PFSK-1 (cell line): ENCODE data around the gene CREM.

Experiments
- FOXP2 ChIP-seq: optimal IDR thresholded peaks from 2 replicates; pipeline ENCODE3; 2011; ENCODE audit warnings: borderline replicate concordance, control low read depth, inconsistent platforms; ENCODE audit not compliant: insufficient read depth; ENCODE audit errors: extremely low read length, extremely low read depth
- POLR2AphosphoS5 ChIP-seq: IDR thresholded peaks from 2 replicates; pipeline ENCODE4 v1.6.1; 2012; ENCODE audit warnings: low read depth, mild to moderate bottlenecking, control low read depth, low read length, moderate library complexity
- REST ChIP-seq, 2 experiments: IDR thresholded peaks; 2 replicates each; pipeline versions ENCODE4 v1.6.1 to v1.8.0; 2011 to 2012; ENCODE audit warnings: low read depth in 2 of 2, low read length in 2 of 2, control low read depth in 1 of 2, inconsistent platforms in 1 of 2, mild to moderate bottlenecking in 1 of 2, moderate library complexity in 1 of 2; ENCODE audit not compliant: insufficient read depth in 1 of 2
- SIN3A ChIP-seq: IDR thresholded peaks from 2 replicates; pipeline ENCODE4 v1.6.1; 2012; ENCODE audit warnings: mild to moderate bottlenecking, low read length, moderate library complexity, borderline replicate concordance; ENCODE audit not compliant: insufficient read depth
- TAF1 ChIP-seq: IDR thresholded peaks from 2 replicates; pipeline ENCODE4 v1.6.1; 2012; ENCODE audit warnings: low read length, control low read depth, borderline replicate concordance; ENCODE audit not compliant: insufficient read depth

CREM gene

GRCh38 chr10:35212856-35213255 lies 86.2 kb downstream of the CREM start:
- no peak for TF ChIP-seq SIN3A
- no peak for TF ChIP-seq TAF1
- no peak for TF ChIP-seq REST (IDR thresholded peaks at IDR 0.05; ENCODE audit: insufficient read depth in 1 of 2, low read depth in 2 of 2, low read length in 2 of 2)
- TF ChIP-seq POLR2AphosphoS5, result no peak
- no peak for TF ChIP-seq FOXP2

DNA sequence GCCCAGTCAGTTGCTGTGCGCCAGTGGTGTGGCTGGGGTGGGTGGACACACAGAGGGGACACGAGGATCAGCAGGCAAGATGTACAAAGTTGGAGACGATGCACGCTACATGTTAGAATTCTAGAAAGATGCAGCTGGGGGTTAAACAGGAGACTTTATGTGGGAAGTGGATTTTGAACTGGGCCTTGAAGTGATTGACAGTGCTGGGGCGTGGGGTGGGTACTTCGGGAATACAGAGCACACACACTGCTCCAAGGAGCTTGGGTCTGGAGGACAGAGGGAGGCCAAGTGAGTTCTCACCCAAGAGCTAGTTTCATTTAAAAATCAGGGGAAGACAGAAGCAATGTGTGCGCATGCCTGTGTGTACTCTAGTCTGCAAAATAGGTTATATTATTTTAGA lies 87.1 kb downstream of the CREM start:
- TF ChIP-seq TAF1, result no peak
- TF ChIP-seq POLR2AphosphoS5, result no peak
- no peak for TF ChIP-seq SIN3A
- no peak for TF ChIP-seq FOXP2
- no peak for TF ChIP-seq REST (IDR thresholded peaks at IDR 0.05; ENCODE audit: insufficient read depth in 1 of 2, low read depth in 2 of 2, low read length in 2 of 2)

- TF ChIP-seq SIN3A, result no peak
Observed at GRCh38 chr10:35214607-35215020, 88.0 kb downstream of the CREM start.

DNA sequence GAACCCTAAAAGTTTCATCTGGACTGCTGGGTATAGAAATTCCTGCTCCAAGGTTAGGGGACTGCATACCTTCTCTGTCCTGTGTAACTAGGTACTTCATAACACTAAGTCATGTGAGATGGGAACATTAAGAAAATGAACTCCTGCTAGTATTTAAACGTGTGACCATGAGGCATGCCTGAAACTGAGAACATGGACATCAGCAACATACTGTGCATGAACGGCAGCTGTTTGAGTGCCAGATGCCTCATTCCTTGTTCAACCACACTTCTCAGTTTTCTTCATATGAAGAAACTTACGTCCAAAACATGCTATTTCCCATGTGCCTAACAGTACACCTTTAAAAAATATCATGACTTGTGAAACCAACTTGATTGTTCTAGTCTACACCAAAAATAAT lies 88.5 kb downstream of the CREM start:
- no peak for TF ChIP-seq POLR2AphosphoS5
- TF ChIP-seq TAF1, result no peak
- TF ChIP-seq SIN3A, result no peak
- no peak for TF ChIP-seq FOXP2
- TF ChIP-seq REST (IDR thresholded peaks at IDR 0.05; ENCODE audit: insufficient read depth in 1 of 2, low read depth in 2 of 2, low read length in 2 of 2), result no peak

DNA sequence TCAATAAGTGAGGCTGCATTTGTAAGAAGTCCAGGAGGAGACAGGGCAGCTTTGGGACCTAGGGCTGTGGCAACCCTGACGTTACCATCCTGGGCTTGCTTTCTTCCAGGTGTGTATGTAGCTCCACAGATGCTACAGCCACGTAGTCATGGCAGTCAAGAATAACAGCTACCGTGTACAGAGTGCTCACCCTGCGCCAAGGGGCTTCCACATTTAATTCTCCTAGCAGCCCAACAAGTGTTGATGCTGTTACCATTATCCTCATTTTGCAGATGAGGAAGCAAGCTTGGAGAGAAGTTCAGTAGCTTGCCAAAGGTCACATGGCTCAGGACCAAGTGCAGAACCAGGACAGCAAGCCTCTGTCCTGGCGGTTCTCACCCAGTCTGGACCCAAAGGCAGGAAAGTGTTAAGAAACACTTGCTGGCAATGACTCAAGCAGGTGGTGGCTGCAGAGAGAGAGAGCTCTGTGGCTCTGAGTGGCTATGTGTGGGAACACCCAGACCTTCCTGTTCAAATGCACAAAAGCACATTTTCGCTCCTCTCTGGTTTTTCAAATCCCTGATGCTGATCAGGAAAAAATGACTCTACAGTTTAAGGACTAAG lies 89.8 kb downstream of the CREM start:
- TF ChIP-seq POLR2AphosphoS5 (no peak), TAF1 (no peak), FOXP2 (no peak), SIN3A (no peak), REST (IDR thresholded peaks at IDR 0.05; ENCODE audit: insufficient read depth in 1 of 2, low read depth in 2 of 2, low read length in 2 of 2) (no peak)
